ENCODE results near the gene GPD1L. TPM values are rescaled to one million over a fixed set of nuclear protein-coding genes. Genes with fewer than 3 reads are reported as not detected.

Gene GPD1L
- polyA plus RNA-seq, 1 donor (not counting 4 experiments of a cell fraction or from before 2014, with no cell fraction given) = 4.5 TPM

- no peak for TF ChIP-seq EZH2 (IDR thresholded peaks at IDR 0.05; ENCODE audit: low read length)
- Histone ChIP-seq H3K27me3 (ENCODE audit: control insufficient read depth, extremely low read depth, insufficient read depth, low read length) (no peaks in the 10 kb centered on the region), H3K9me1 (ENCODE audit: control insufficient read depth, extremely low read depth, insufficient read depth, low read length) (no peaks in the 10 kb centered on the region), H3K9me3 (ENCODE audit: control insufficient read depth, low read depth, low read length) (peaks cover 2% of the 10 kb centered on the region), H3K4me3 (ENCODE audit: control insufficient read depth in 2 of 3, extremely low read depth in 1 of 3, insufficient read depth in 2 of 3, low read depth in 1 of 3, low read length in 3 of 3) (no peak overlapping the region), H3K9ac (ENCODE audit: control insufficient read depth, extremely low read depth, insufficient read depth, low read length) (no peak overlapping the region), H3K4me2 (ENCODE audit: control insufficient read depth, extremely low read depth, insufficient read depth, low read depth, low read length) (no peak overlapping the region), H2AFZ (ENCODE audit: control insufficient read depth, low read length) (no peak overlapping the region), H4K20me1 (ENCODE audit: control insufficient read depth, extremely low read depth, insufficient read depth, low read length) (no peaks in the 10 kb centered on the region), H3K27ac (ENCODE audit: control insufficient read depth, insufficient read depth, low read length) (no peak overlapping the region), H3K4me1 (ENCODE audit: control insufficient read depth, extremely low read depth, insufficient read depth, low read length) (peaks cover 4% of the 10 kb centered on the region), H3K79me2 (ENCODE audit: control insufficient read depth, insufficient read depth, low read length) (no peaks in the 10 kb centered on the region), H3K36me3 (ENCODE audit: control insufficient read depth in 2 of 2, extremely low read depth in 1 of 2, insufficient read depth in 2 of 2, low read length in 2 of 2) (no peaks in the 10 kb centered on the region)
- DNase-seq (ENCODE audit: low read depth, low spot score) (no peak), FAIRE-seq (no peak)
- dilution Hi-C loops (cut with MboI; ENCODE audit: extremely low pct_ligation_motif_present, low sequenced_read_pairs) = no loop called here
Measured at GRCh38 chr3:32104492-32104891, 1.9 kb upstream of the GPD1L start.

- TF ChIP-seq EZH2 (IDR thresholded peaks at IDR 0.05; ENCODE audit: low read length) (no peak), CTCF (optimal IDR thresholded peaks at IDR 0.05 in 1 of 3, IDR thresholded peaks at IDR 0.05 in 1 of 3, conservative IDR thresholded peaks at IDR 0.05 in 1 of 3; ENCODE audit: extremely low read depth in 1 of 3, insufficient read depth in 2 of 3, low read length in 3 of 3) (no peak)
- Histone ChIP-seq H3K4me3 (ENCODE audit: control insufficient read depth in 2 of 3, extremely low read depth in 1 of 3, insufficient read depth in 2 of 3, low read depth in 1 of 3, low read length in 3 of 3) (peak overlapping the region in 1 of 3 experiments; percentile 12), H4K20me1 (ENCODE audit: control insufficient read depth, extremely low read depth, insufficient read depth, low read length) (no peaks in the 10 kb centered on the region), H3K4me2 (ENCODE audit: control insufficient read depth, extremely low read depth, insufficient read depth, low read depth, low read length) (peak overlapping the region; percentile 80), H3K4me1 (ENCODE audit: control insufficient read depth, extremely low read depth, insufficient read depth, low read length) (peaks cover 4% of the 10 kb centered on the region), H3K9me3 (ENCODE audit: control insufficient read depth, low read depth, low read length) (peaks cover 2% of the 10 kb centered on the region), H3K27me3 (ENCODE audit: control insufficient read depth, extremely low read depth, insufficient read depth, low read length) (no peaks in the 10 kb centered on the region), H3K9ac (ENCODE audit: control insufficient read depth, extremely low read depth, insufficient read depth, low read length) (peak overlapping the region; percentile 22), H3K9me1 (ENCODE audit: control insufficient read depth, extremely low read depth, insufficient read depth, low read length) (no peaks in the 10 kb centered on the region), H3K36me3 (ENCODE audit: control insufficient read depth in 2 of 2, extremely low read depth in 1 of 2, insufficient read depth in 2 of 2, low read length in 2 of 2) (no peaks in the 10 kb centered on the region), H3K27ac (ENCODE audit: control insufficient read depth, insufficient read depth, low read length) (peak overlapping the region; percentile 43), H3K79me2 (ENCODE audit: control insufficient read depth, insufficient read depth, low read length) (no peaks in the 10 kb centered on the region), H2AFZ (ENCODE audit: control insufficient read depth, low read length) (peak overlapping the region; percentile 97)
- DNase-seq (ENCODE audit: low read depth, low spot score) = no peak
- dilution Hi-C loops (cut with MboI; ENCODE audit: extremely low pct_ligation_motif_present, low sequenced_read_pairs) = no loop called here
- FAIRE-seq = no peak
Measured at GRCh38 chr3:32105291-32106131, 909 bp upstream of the GPD1L start.

All from keratinocyte (primary cell).